ENCODE results near the gene TPCN2. TPM values are rescaled to one million over a fixed set of nuclear protein-coding genes. Genes with fewer than 3 reads are reported as not detected.

The TPCN2 gene
- total and polyA plus RNA-seq, 2 of the 4 experiments (the other 2 are of a cell fraction) = 3.4 to 8.0 TPM

- TF ChIP-seq RAD21 (IDR thresholded peaks at IDR 0.05; ENCODE audit: low read length) (no peak), FOS (IDR thresholded peaks at IDR 0.05; ENCODE audit: low read depth, low read length) (no peak), POLR2A (IDR thresholded peaks at IDR 0.05; ENCODE audit: low read depth, low read length) (no peak), NFE2L2 (IDR thresholded peaks at IDR 0.05; ENCODE audit: low read depth, low read length) (no peak)
Measured at GRCh38 chr11:69114362-69114761, 65.6 kb downstream of the TPCN2 start (continued).

GRCh38 chr11:69114811-69115523 lies 66.2 kb downstream of the TPCN2 start:
- Histone ChIP-seq H4K8ac (ENCODE audit: low read depth in 2 of 2, low read length in 2 of 2) (no peak overlapping the region), H2AK5ac (ENCODE audit: low read depth, low read length) (no peak overlapping the region), H4K91ac (ENCODE audit: insufficient read depth, low read depth, low read length) (no peak overlapping the region), H3K27me3 (ENCODE audit: control insufficient read depth, insufficient read depth, low read length) (peaks cover 12% of the 10 kb centered on the region; the same call in 1 of the 2 replicates), H3K36me3 (ENCODE audit: control insufficient read depth, insufficient read depth, low read length) (no peaks in the 10 kb centered on the region), H3K9me3 (ENCODE audit: control insufficient read depth, insufficient read depth, low read length) (peaks cover 7% of the 10 kb centered on the region), H2BK120ac (ENCODE audit: low read depth, low read length) (no peak overlapping the region), H3K4me2 (ENCODE audit: low read depth, low read length) (no peak overlapping the region), H2BK5ac (ENCODE audit: low read depth, low read length, poor library complexity, severe bottlenecking) (no peak overlapping the region), H3K23ac (ENCODE audit: low read depth, low read length) (no peak overlapping the region), H3K4me1 (ENCODE audit: control insufficient read depth, insufficient read depth, low read length) (peaks cover 4% of the 10 kb centered on the region; the same call in 1 of the 2 replicates), H2BK20ac (ENCODE audit: low read depth, low read length) (no peak overlapping the region), H2AK9ac (replicated peaks; ENCODE audit: low read depth, low read length, poor library complexity) (no peak overlapping the region), H3K79me1 (ENCODE audit: low read depth in 1 of 2, low read length in 2 of 2) (no peaks in the 10 kb centered on the region), H4K20me1 (ENCODE audit: insufficient read depth, low read length) (no peaks in the 10 kb centered on the region), H3K9me1 (ENCODE audit: insufficient read depth, low read length) (no peaks in the 10 kb centered on the region), H3K9ac (ENCODE audit: low read depth, low read length) (no peak overlapping the region), H3K4ac (ENCODE audit: low read depth, low read length) (no peak overlapping the region), H3K14ac (replicated peaks; ENCODE audit: low read depth, low read length) (no peak overlapping the region), H3K18ac (ENCODE audit: low read depth, low read length) (no peak overlapping the region), H2BK15ac (ENCODE audit: low read depth, low read length) (no peak overlapping the region), H3K4me3 (ENCODE audit: insufficient read depth, low read depth, low read length) (no peak overlapping the region), H3K56ac (ENCODE audit: extremely low read depth, insufficient read depth, low read length) (no peak overlapping the region), H4K5ac (ENCODE audit: low read depth, low read length) (no peak overlapping the region), H3K27ac (ENCODE audit: insufficient read depth, low read length) (no peak overlapping the region), H2AFZ (replicated peaks; ENCODE audit: low read length, poor library complexity) (no peak overlapping the region)
- CTCF ChIA-PET = interaction anchor here (2.1 kb wide), 1 partner anchor 13 kb away, joined by 5 read pairs; no protein-coding TSS in a partner anchor
- ATAC-seq (ENCODE audit: low read depth) = no peak
- 89% methylated on average over 3 of the region's 21 CpGs; no CpG with 5 or more reads in 1 of the 2 experiments for WGBS, 2 experiments (ENCODE audit: extremely low coverage in 2 of 2, insufficient read length in 1 of 2)
- dilution Hi-C loops (cut with HindIII; ENCODE audit: low sequenced_read_pairs, unreplicated experiment) (no loop called here), intact Hi-C loops (cut with micrococcal nuclease) (no loop called here), in situ Hi-C loops (cut with MboI; ENCODE audit: low sequenced_read_pairs) (loop anchor here (25.0 kb wide), 1 partner anchor 1072 kb away; no protein-coding TSS in a partner anchor)
- BruUV-seq (replicated peaks) = no TSS peak
- DNase-seq = no peak
- TF ChIP-seq SMC3 (IDR thresholded peaks at IDR 0.05; ENCODE audit: low read depth, low read length) (no peak), MXI1 (IDR thresholded peaks at IDR 0.05; ENCODE audit: borderline replicate concordance, low read depth, low read length) (no peak), POLR2A (IDR thresholded peaks at IDR 0.05; ENCODE audit: low read depth, low read length) (no peak), BHLHE40 (IDR thresholded peaks at IDR 0.05; ENCODE audit: low read depth, low read length) (no peak)
- POLR2A ChIA-PET (ENCODE audit: unreplicated experiment) = interaction anchor here (0.7 kb wide), 1 partner anchor 38 kb away, joined by 12 read pairs; no protein-coding TSS in a partner anchor

All from IMR-90 (cell line).